Endothelial cell (in vitro differentiated cells): Measurements from ENCODE around the gene CES1. TPM values are rescaled to one million over a fixed set of nuclear protein-coding genes. Genes with fewer than 3 reads are reported as not detected.

Experiments used
- DNase-seq: peaks from one replicate; pipeline ENCODE4 v3.0.0; 2021; ENCODE audit warnings: low spot score
- H3K27ac Mint-ChIP-seq: one replicate; pipeline ENCODE4 v1.8.0; 2021; ENCODE audit warnings: mixed read lengths, inconsistent platforms; ENCODE audit not compliant: unreplicated experiment
- H3K27me3 Mint-ChIP-seq: one replicate; pipeline ENCODE4 v1.8.0; 2021; ENCODE audit warnings: mild to moderate bottlenecking, moderate library complexity, mixed read lengths, inconsistent platforms; ENCODE audit not compliant: unreplicated experiment
- H3K36me3 Mint-ChIP-seq: one replicate; pipeline ENCODE4 v1.8.0; 2021; ENCODE audit warnings: mild to moderate bottlenecking, low read depth, mixed read lengths, inconsistent platforms; ENCODE audit not compliant: unreplicated experiment
- H3K4me1 Mint-ChIP-seq: one replicate; pipeline ENCODE4 v1.8.0; 2021; ENCODE audit warnings: mild to moderate bottlenecking, mixed read lengths, inconsistent platforms; ENCODE audit not compliant: unreplicated experiment
- H3K4me3 Mint-ChIP-seq: one replicate; pipeline ENCODE4 v1.8.0; 2021; ENCODE audit warnings: mild to moderate bottlenecking, mixed read lengths, inconsistent platforms; ENCODE audit not compliant: unreplicated experiment
- H3K9me3 Mint-ChIP-seq: one replicate; pipeline ENCODE4 v1.8.0; 2021; ENCODE audit warnings: mixed read lengths, inconsistent platforms; ENCODE audit not compliant: unreplicated experiment
- CTCF ChIP-seq: fragments of 200-600 bp; sonication (generic); IDR thresholded peaks from one replicate; pipeline ENCODE4 v1.5.0; 2021; ENCODE audit warnings: antibody characterized with exemption; ENCODE audit not compliant: unreplicated experiment
- total RNA-seq: library from RNA; stranded (reverse); fragmentation: NEBNext Ultra II Directional; extraction: Animal tissue kit (Norgen Biotek cat#: 25700); gene quantifications from one replicate; pipeline ENCODE4 v1.2.1, GENCODE V29; 2021; ENCODE audit not compliant: unreplicated experiment

CES1 gene
- total RNA-seq, 1 donor from 2014 or later, result not detected

- H3K27me3 Mint-ChIP-seq, result peaks cover 3% of the 10 kb centered on the region
- TF ChIP-seq CTCF, result no peak
- DNase-seq, result no peak
- H3K9me3 Mint-ChIP-seq, result no peaks in the 10 kb centered on the region
- H3K36me3 Mint-ChIP-seq, result no peaks in the 10 kb centered on the region
- no peak overlapping the region for H3K27ac Mint-ChIP-seq
- no peaks in the 10 kb centered on the region for H3K4me1 Mint-ChIP-seq
- H3K4me3 Mint-ChIP-seq, result no peak overlapping the region
Measured at GRCh38 chr16:55853114-55853513, 20.2 kb upstream of the CES1 start.

- Mint-ChIP-seq H3K27me3 (peaks cover 3% of the 10 kb centered on the region), H3K27ac (no peak overlapping the region), H3K4me3 (no peak overlapping the region), H3K4me1 (no peaks in the 10 kb centered on the region), H3K36me3 (no peaks in the 10 kb centered on the region), H3K9me3 (no peaks in the 10 kb centered on the region)
- TF ChIP-seq CTCF, result no peak
- no peak for DNase-seq
Measured at GRCh38 chr16:55849536-55849935, 16.6 kb upstream of the CES1 start.

GRCh38 chr16:55846598-55847346 is 13.9 kb upstream of the CES1 start:
- no peak for DNase-seq
- no peak overlapping the region for H3K4me3 Mint-ChIP-seq
- peaks cover 1% of the 10 kb centered on the region for H3K27me3 Mint-ChIP-seq
- no peaks in the 10 kb centered on the region for H3K9me3 Mint-ChIP-seq
- H3K27ac Mint-ChIP-seq, result no peak overlapping the region
- no peaks in the 10 kb centered on the region for H3K4me1 Mint-ChIP-seq
- TF ChIP-seq CTCF, result no peak
- H3K36me3 Mint-ChIP-seq, result no peaks in the 10 kb centered on the region

GRCh38 chr16:55843105-55843395 is 10.2 kb upstream of the CES1 start:
- no peaks in the 10 kb centered on the region for H3K36me3 Mint-ChIP-seq
- H3K27me3 Mint-ChIP-seq, result no peaks in the 10 kb centered on the region
- no peaks in the 10 kb centered on the region for H3K4me1 Mint-ChIP-seq
- no peak for TF ChIP-seq CTCF
- H3K4me3 Mint-ChIP-seq, result no peak overlapping the region
- DNase-seq, result no peak
- H3K27ac Mint-ChIP-seq, result no peak overlapping the region
- H3K9me3 Mint-ChIP-seq, result no peaks in the 10 kb centered on the region

GRCh38 chr16:55842369-55843104 is 9.6 kb upstream of the CES1 start:
- no peaks in the 10 kb centered on the region for H3K27me3 Mint-ChIP-seq
- H3K4me1 Mint-ChIP-seq, result no peaks in the 10 kb centered on the region
- no peaks in the 10 kb centered on the region for H3K36me3 Mint-ChIP-seq
- peak; percentile 74 for TF ChIP-seq CTCF
- H3K9me3 Mint-ChIP-seq, result no peaks in the 10 kb centered on the region
- peak; percentile 34 for DNase-seq
- no peak overlapping the region for H3K4me3 Mint-ChIP-seq
- no peak overlapping the region for H3K27ac Mint-ChIP-seq
